Measurements from ENCODE around the gene MRAP2. TPM values are rescaled to one million over a fixed set of nuclear protein-coding genes. Genes with fewer than 3 reads are reported as not detected.

MRAP2 gene, protein sequence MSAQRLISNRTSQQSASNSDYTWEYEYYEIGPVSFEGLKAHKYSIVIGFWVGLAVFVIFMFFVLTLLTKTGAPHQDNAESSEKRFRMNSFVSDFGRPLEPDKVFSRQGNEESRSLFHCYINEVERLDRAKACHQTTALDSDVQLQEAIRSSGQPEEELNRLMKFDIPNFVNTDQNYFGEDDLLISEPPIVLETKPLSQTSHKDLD
- not detected in 2 replicates for total RNA-seq

DNA sequence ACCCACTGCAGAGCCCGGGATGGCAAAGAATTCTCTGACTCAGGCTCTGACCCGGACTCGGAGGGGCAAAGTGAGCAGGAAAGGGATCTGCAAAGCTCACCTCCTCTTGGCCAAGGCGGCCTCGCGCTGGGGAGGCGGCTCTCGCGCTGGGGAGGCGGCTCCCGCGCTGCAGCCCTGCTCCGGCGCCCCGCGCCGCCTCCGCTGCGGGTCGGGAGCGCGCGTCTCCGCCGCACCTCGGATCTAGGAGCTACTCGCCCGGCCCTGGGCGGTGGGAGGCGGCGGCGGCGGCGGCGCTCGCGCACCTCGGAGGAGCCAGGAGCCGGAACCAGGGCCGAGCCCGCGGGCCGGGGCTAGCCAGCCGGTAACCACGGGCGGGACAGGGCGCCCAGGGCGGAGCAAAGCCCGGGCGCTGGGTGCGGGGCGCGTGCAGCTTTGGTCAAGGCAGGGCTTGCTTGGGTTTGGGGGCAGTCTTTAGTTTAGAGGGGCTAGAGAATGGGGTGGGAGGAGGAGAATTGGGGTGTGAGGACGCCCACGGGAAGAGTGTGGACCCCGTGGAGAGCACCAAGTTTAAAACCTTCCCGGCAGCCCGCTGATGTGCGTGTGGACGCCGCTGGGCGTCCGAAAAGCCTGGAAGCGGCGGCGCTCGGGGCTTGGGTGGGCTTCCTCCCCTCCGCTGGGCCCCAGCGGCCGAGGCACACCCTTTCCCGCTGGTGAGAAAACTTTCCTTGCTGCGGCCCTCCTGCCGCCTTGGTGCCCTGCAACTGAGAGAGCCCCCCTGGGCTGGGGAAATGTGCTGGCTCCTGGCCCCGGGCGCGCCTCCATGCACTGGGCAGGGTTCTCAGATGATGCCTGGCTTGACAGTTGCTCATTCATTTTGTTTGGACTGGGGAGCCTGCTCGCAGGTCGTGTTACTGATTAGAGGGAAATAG, at the start of gene MRAP2:
Gene MRAP2 (plus strand): TSS at position 250 of the 929 bp plus-strand sequence. CDS start 21,547 bp downstream, outside the sequence.
- intact Hi-C loops (cut with micrococcal nuclease), result no loop called here
- peaks cover 41% of the 10 kb centered on the region for H3K27me3 Mint-ChIP-seq
- H3K4me1 Mint-ChIP-seq, result peaks cover 11% of the 10 kb centered on the region
- CTCF ChIA-PET, result no interaction called here
- no peaks in the 10 kb centered on the region for H3K36me3 Mint-ChIP-seq (ENCODE audit: low read depth)
- H3K4me3 Mint-ChIP-seq, result peak within 1 kb of the TSS; percentile 42
- TF ChIP-seq, protein P1, sequence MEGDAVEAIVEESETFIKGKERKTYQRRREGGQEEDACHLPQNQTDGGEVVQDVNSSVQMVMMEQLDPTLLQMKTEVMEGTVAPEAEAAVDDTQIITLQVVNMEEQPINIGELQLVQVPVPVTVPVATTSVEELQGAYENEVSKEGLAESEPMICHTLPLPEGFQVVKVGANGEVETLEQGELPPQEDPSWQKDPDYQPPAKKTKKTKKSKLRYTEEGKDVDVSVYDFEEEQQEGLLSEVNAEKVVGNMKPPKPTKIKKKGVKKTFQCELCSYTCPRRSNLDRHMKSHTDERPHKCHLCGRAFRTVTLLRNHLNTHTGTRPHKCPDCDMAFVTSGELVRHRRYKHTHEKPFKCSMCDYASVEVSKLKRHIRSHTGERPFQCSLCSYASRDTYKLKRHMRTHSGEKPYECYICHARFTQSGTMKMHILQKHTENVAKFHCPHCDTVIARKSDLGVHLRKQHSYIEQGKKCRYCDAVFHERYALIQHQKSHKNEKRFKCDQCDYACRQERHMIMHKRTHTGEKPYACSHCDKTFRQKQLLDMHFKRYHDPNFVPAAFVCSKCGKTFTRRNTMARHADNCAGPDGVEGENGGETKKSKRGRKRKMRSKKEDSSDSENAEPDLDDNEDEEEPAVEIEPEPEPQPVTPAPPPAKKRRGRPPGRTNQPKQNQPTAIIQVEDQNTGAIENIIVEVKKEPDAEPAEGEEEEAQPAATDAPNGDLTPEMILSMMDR (IDR thresholded peaks at IDR 0.05), result no peak
- no peak within 1 kb of the TSS for H3K27ac Mint-ChIP-seq
- no peak for ATAC-seq (ENCODE audit: low read depth)
- no peaks in the 10 kb centered on the region for H3K9me3 Mint-ChIP-seq
- POLR2A ChIA-PET, result no interaction called here
- DNase-seq, result no peak

DNA sequence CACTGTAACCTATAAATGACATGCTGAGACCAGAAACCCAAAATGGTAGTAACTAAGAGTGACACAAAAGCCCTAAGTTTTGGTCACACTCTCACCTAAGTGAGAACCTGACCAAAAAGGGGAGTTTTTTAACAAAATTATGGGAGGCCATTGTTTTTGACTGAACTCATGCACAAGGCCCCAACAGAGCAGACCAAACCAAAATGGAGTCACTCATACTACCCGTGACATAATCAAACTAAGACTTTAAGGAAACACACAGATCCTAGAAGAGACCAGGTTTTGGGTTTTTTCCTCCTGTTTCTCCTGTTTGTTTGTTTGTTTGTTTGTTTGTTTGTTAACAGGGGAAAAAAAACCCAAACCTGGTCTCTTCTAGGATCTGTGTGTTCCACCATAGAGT, 49.2 kb upstream of the MRAP2 start:
- no peak overlapping the region for H3K27ac Mint-ChIP-seq
- DNase-seq (no peak), ATAC-seq (ENCODE audit: low read depth) (no peak)
- peaks cover 4% of the 10 kb centered on the region for H3K9me3 Mint-ChIP-seq
- CTCF ChIA-PET, result no interaction called here
- TF ChIP-seq, protein P1 (IDR thresholded peaks at IDR 0.05), result no peak
- H3K36me3 Mint-ChIP-seq (ENCODE audit: low read depth), result peaks cover 5% of the 10 kb centered on the region
- H3K4me1 Mint-ChIP-seq, result no peaks in the 10 kb centered on the region
- intact Hi-C loops (cut with micrococcal nuclease), result no loop called here
- H3K27me3 Mint-ChIP-seq, result no peaks in the 10 kb centered on the region
- POLR2A ChIA-PET, result interaction anchor here (0.6 kb wide), 1 partner anchor 27 kb away, joined by 3 read pairs; no protein-coding TSS in a partner anchor
- H3K4me3 Mint-ChIP-seq, result no peak overlapping the region

- ATAC-seq (ENCODE audit: low read depth), result no peak
- ChIA-PET CTCF (no interaction called here), POLR2A (no interaction called here)
- no peaks in the 10 kb centered on the region for H3K27me3 Mint-ChIP-seq
- H3K4me3 Mint-ChIP-seq, result no peak overlapping the region
- H3K27ac Mint-ChIP-seq, result no peak overlapping the region
- intact Hi-C loops (cut with micrococcal nuclease), result no loop called here
- no peaks in the 10 kb centered on the region for H3K9me3 Mint-ChIP-seq
- TF ChIP-seq, protein P1 (IDR thresholded peaks at IDR 0.05), result no peak
- peaks cover 5% of the 10 kb centered on the region for H3K36me3 Mint-ChIP-seq (ENCODE audit: low read depth)
- H3K4me1 Mint-ChIP-seq, result no peaks in the 10 kb centered on the region
- DNase-seq, result no peak
Measured at GRCh38 chr6:83985308-83985713, 48.3 kb upstream of the MRAP2 start.

GRCh38 chr6:83985715-83986114, 47.9 kb upstream of the MRAP2 start:
- intact Hi-C loops (cut with micrococcal nuclease), result no loop called here
- CTCF ChIA-PET, result no interaction called here
- DNase-seq (no peak), ATAC-seq (ENCODE audit: low read depth) (no peak)
- Mint-ChIP-seq H3K9me3 (no peaks in the 10 kb centered on the region), H3K4me3 (no peak overlapping the region), H3K36me3 (ENCODE audit: low read depth) (peaks cover 5% of the 10 kb centered on the region), H3K27me3 (no peaks in the 10 kb centered on the region), H3K27ac (no peak overlapping the region), H3K4me1 (no peaks in the 10 kb centered on the region)
- TF ChIP-seq, protein P1 (IDR thresholded peaks at IDR 0.05), result no peak
- POLR2A ChIA-PET, result no interaction called here

DNA sequence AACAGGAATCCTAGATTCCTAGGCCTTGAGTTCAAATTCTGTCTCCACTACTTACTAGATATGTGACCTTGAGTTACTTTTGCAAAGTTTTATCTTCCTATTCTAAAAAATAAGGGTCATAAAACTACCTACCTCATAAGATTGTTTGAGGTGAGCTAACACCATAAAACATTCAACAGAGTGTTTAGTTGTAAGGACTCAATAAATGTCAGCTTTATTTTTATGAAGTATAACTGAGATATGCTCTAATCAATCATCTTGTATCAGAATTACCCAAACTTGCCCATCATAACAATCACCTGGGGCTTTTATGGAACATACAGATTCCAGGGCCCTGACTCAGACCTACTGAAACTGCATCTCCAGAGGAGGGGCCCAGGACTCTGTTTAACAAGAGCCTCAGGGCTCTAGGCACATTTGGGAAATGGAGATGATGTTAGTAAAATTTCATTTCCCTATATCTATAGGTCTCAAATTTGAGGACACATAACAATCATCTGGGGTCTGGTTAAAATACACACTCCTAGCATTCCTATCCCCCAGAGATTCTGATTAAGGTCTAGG, 35.5 kb upstream of the MRAP2 start:
- TF ChIP-seq, protein P1 (IDR thresholded peaks at IDR 0.05), result no peak
- DNase-seq (no peak), ATAC-seq (ENCODE audit: low read depth) (no peak)
- no peaks in the 10 kb centered on the region for H3K36me3 Mint-ChIP-seq (ENCODE audit: low read depth)
- intact Hi-C loops (cut with micrococcal nuclease), result no loop called here
- H3K27ac Mint-ChIP-seq, result no peak overlapping the region
- POLR2A ChIA-PET, result no interaction called here
- peaks cover 9% of the 10 kb centered on the region for H3K9me3 Mint-ChIP-seq
- no peak overlapping the region for H3K4me3 Mint-ChIP-seq
- peaks cover 3% of the 10 kb centered on the region for H3K27me3 Mint-ChIP-seq
- H3K4me1 Mint-ChIP-seq, result no peaks in the 10 kb centered on the region
- CTCF ChIA-PET, result no interaction called here

All from activated B cell treated with CpG ODN at 0.5 μM for 24 hours (primary cell).